ENCODE measurements around the gene DHCR24.

DHCR24 gene

DNA sequence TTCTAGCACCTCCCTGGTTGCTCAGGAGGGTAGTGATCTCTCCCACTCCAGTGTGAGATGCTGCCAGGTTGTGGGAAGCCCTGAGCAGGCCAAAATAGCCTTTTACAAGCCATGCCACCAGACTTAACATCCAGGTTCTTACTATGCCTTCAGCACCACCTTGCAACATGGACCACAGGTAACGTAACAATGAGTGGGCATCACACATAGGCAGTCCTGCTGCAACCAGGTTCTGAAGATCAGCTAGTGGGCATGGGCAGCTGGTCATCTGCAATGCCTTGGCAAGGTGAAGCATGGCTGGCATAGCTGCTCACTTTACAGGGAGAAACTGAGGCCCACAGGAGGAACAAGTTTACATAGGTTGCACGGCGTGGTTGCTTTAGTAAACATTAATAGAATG, 40.7 kb downstream of the DHCR24 start:
- DNase-seq (ENCODE audit: low read depth) = no peak

DNA sequence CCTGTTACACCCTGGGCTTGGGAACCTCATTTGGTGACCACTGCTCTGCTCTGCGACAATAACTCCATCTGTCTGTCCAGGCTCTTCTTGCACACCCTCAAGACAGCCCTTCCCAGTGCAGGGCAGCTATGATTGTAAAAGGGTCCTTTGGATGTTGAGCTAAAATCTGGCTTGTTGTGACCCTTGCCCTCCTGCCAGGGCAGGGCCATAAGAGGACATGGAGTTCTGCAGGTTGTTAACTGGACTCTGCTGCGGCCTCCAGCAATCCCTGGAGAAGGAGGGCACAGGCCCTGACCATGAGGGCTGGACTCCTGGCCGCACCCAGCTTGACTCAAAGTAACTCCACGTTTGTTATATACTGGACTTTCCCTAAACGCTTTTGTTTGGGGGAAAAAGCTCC, 41.2 kb downstream of the DHCR24 start:
- DNase-seq (ENCODE audit: low read depth) = no peak

DNA sequence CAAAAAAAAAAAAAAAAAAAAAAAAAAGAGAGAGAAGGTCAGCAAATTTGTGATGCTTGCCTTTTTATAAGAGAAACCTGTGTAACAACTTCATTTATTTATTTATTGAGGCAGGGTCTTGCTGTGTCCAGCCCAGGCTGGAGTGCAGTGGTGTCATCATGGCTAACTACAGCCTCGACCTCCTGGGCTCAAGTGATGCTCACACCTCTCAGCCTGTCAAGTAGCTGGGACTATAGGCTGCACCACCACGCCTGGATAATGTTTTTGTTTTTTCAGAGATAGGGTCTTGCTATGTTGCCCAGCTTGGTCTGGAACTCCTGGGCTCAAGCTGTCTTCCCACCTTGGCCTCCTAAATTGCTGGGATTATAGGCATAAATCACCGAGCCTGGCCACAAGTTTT, 42.4 kb downstream of the DHCR24 start:
- DNase-seq (ENCODE audit: low read depth) = no peak

DNA sequence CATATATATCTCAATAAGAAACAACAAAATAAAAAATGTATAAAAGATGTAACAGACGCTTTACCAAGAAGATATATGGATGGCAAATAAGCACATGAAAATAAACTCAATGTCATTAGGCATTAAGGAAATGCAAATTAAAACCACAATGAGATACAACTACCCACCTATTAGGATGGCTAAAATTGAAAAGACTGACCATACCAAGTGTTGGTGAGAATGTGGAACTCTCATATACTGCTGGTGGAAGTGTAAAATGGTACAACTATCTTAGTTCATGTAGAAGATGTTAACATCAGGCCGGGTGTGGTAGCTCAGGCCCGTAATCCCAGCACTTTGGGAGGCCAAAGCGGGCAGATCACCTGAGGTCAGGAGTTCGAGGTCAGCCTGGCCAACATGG, 43.5 kb downstream of the DHCR24 start:
- no peak for DNase-seq (ENCODE audit: low read depth)

DNA sequence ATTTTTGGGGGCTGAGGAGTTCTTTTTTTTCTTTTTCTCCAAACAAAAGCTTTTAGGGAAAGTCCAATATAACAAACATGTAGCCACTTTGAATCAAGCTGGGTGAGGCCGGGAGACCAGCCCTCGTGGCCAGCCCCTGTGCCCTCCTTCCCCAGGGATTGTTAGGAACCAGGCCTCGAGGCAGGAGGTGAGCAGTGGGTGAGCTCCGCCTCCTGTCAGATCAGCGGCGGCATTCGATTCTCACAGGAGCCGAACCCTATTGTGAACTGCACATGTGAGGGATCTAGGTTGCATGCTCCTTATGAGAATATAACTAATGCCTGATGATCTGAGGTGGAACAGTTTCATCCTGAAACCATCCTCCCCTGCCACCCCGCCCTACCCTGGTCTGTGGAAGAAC, 44.0 kb downstream of the DHCR24 start:
- DNase-seq (ENCODE audit: low read depth) = no peak

DNA sequence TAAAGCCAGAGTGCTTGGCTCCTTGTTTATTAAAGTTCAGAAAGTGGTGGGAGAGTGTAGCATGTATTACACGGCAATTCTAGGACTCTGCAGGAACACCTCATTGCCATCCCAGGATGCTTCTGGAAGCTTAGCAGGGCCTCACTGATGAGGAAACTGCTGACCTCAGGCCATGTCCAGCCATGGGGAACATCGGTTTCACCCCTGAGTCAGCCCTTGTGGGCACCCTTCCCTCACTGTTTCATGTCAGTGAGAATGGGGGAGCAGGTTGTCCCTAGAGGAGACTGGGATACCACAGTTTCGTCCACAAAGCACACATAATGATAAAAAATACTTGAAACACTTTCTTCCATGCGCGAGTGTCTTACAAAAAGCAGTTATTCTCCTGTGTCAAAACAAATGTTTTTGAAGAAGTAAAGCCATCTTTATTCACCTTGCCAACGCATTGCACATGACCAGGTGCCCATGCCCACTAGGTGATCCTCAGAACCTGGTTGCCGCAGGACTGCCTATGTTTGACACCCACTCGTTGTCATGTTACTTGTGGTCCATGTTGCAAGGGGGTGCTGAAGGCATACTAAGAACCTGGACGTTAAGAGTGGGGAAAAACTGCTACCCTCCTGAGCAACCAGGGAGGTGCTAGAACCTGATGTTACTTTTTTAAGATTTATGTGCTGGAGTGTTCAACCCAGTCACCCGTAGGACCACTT, 44.6 kb downstream of the DHCR24 start:
- DNase-seq (ENCODE audit: low read depth) = no peak

DNA sequence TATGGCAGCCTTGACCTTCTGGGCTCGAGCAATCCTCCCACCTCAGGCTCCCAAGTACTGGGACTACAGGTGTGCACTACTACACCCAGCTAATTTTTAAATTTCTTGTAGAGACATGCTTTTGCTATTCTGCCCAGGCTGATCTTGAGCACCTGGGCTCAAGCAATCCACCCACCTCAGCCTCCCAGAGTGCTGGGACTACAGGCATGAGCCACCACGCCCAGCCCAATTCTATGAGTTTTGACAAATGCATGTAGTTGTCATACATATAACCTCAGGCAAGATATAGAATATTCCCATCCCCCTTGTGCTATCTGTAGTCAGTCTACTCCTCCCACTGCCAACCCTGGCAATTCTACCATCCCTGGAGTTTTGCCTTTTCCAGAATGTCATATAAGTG, 47.2 kb downstream of the DHCR24 start:
- DNase-seq (ENCODE audit: low read depth) = no peak

DNA sequence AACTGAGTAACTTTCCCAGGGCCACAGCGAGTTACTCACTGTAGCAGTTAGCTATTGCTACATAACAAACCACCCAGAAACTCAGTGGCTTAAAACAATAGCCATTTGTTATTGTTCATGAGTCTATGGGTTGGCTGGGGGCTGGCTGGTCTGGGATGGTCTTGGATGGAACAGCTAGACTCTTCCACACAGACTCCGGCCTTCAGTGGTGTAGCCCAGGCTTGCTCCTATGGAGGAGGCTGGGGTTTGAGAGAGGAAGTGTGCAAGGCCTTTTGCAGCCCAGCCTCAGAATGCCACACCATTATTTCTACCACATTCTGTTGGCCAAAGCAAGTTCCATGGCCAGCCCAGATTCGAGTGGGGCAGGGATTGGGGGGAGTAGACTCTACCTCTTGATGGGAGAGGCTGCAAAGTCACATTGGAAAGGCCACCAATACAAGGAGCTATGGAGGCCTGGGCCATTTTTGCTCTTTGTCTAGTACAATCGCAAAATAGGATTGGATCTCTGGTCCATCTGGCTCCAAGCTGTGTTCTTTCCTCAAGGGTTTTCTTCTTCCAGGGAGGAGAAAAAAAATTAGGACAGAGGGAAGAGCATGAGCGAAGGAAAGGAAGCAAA, 48.3 kb downstream of the DHCR24 start:
- no peak for DNase-seq (ENCODE audit: low read depth)

DNA sequence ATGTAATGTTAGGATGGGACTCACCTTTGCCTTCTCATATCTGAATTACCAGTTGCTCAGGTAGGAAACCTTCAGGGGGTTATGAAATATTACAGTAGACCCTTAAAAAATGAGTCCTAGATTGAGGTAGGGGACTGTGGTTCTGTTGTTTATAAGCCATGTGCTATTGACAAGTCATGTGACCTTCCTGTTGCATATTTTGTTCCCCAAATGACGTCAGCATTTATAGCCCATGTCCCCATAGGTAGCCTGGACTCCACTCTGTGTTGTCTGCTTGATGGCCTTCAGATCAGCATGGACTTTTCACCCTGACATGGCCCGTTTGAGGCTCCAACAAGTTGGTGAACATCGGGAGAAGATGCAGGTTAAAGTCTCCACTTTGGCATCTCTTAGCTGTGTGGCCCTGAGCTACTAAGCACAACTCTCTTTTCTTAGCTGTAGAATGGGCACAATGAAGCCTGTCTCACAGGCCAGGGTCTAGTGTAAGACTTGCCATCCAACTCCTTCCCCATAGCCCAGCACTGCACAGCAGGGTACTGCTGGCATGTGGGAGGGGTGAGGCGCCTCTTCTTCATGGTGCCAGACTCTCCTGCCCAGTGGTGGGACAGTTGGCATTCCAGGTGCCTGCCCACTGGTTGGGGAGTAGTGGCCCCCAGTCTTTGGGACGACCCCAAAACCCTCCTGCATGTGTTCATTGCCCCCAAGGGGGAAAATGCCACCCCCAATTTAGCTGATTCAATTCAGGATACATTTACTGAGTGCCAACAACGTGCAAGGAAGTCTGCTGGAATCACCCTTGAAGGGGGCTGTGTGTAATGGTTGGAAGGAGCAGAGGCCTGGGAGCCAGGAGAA, 49.8 kb downstream of the DHCR24 start:
- DNase-seq (ENCODE audit: low read depth) = no peak

DNA sequence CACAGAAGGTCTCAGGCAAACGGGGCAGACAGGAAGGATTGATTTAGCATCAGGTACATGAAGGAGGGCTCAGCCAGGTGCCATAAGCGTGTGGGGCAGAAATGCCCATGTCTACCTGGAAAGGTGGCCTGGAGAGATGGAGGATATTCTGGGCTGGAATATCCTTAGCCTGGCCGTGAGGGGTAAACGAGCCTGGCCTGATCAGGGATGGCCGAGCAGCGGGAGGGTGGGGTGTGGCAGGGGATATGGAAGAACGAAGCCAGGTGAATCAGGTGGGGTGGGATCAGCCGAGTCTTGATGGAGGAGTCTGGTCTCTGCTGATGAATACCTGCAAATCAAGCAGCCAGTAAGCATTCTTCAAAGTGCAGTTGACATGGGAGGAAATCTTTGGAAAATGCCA, 50.4 kb downstream of the DHCR24 start:
- no peak for DNase-seq (ENCODE audit: low read depth)

DNA sequence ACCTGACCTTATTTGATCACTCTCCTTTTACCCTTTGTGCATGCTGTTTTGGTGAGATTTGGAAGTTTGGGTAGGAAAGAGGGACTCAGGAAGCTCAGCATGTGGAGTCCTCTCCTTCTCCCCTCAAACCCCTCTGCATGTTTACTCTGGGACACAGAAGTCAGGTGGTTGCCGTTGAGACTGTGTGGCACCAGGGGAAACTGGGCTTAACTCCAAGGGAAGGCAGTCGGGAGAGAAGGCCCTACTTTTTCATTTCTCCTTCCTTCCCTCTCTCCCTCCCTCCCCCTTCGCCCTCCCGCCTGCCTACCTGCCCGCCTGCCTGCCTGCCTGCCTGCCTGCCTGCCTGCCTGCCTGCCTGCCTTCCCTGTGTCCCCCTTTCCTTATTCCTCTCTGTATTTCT, 51.0 kb downstream of the DHCR24 start:
- DNase-seq (ENCODE audit: low read depth) = no peak

DNA sequence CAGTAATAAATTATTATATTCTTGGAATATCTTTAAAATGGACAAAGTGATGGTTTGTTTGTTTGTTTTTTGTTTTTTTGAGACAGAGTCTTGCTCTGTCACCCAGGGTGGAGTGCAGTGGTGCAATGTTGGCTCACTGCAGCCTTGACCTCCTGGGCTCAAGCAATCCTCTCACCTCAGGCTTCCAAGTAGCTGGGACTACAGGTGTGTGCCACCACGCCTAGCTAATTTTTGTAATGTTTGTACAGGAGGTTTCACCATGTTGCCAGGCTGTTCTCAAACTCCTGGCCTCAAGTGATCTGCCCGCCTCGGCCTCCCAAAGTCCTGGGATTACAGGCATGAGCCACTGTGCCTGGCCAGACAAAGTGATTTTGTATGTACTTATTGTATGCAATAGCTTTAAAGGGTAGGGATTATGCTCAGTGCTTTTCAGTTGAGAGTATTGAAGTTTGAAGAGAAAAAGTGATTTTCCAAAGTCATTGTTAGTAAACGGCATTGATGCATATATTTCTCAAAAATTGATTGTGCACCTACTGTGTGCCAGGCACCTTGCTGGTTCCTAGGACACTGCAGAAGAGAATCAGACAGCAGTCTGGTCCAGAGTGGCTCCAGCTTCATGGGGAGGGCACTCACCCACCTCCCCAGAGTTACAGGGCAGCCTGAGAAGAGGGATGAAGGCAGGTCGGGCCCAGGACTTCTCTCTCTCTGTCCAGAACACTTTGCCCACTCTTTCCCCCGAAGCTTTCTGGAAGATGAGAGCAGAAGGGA, 51.7 kb downstream of the DHCR24 start:
- DNase-seq (ENCODE audit: low read depth) = no peak

DNA sequence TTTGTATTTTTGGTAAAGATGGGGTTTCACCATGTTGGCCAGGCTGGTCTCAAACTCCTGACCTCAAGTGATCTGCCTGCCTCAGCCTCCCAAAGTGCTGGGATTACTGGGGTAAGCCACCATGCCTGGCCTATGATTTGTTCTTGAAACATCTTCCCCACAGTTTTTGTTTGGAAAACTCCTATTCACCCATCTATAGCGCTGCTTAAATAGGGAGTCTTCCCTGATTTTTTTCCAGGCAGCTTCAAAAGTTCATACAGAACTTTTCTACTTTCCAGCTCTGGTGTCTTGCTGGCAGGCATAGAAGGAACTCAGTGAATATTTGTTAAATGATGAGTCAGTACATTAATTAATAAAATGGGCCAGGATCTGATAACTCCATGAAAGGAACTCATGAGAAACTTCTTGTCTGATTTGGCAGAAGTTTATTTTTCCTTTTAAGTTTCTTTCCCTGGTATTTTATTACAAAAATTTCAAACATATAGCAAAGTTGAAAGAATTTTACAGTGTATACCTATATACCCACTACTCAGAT, 52.9 kb downstream of the DHCR24 start:
- DNase-seq (ENCODE audit: low read depth) = no peak

DNA sequence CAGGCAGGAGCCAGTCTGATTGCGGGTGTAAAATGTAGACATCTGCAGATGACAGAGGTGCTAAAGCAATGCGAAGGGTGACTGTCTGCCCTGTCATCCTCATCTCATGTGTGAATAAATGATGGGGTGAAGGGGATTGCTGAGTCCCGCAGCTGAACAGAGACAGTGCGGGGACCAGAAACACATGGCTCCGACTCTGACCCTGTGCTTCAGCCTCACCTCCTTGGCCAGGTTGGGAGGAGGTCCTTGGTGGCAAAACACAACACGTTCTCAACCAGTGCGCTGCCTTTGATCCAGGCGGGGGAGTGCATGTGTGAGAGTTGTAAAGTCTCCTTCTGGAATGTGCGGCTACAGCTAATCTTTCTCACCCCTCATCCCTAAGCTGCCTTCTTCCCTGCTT, 53.9 kb downstream of the DHCR24 start:
- no peak for DNase-seq (ENCODE audit: low read depth)

DNA sequence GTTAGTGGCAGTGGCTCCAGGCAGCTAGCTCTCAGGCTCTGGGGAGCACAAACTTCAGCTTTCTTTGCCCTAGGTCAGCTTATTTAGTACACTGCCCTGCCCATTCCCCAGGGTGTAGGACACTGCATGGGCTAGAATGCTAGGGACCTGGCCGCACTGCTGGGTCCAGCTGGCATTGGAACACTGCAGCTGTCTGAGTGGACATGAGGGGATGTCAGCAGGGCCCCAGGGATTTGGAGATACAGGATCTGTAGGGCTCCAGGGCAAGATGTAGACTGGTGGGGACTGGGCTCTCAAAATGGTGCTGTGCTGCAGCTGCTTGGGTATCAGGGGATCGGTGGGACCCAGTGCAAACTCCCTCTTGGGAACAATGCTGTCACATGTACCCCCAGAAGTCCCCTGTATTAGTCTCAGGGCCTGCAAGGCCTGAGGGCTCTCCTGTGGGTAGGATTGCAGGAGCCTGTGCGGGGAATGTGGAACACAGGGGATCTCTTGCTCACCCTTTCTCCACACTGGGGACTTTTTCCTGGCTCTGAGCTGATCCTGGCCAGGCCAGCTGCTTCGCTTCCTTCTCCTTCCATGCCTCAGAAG, 60.7 kb downstream of the DHCR24 start:
- DNase-seq (ENCODE audit: low read depth) = no peak

DNA sequence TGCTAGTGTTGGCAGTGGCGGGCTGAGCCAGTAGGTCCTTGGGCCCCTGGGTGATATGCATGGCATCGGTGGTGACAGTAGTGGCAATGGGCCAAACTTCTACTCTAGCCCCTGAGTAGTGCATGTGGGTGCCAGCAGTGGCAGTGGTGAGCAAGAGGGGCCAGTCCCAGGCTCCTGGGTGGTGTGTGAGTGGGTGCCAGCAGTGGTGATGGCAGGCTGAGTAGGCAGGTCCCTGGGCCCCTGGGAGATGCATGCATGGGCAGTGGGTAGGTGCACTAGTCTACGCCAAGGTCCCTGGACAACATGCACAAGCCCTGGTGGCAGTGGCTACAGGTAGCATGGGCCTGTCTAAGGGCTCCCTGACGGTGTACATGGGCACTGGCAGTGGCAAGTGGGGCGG, 61.3 kb downstream of the DHCR24 start:
- DNase-seq (ENCODE audit: low read depth) = no peak

DNA sequence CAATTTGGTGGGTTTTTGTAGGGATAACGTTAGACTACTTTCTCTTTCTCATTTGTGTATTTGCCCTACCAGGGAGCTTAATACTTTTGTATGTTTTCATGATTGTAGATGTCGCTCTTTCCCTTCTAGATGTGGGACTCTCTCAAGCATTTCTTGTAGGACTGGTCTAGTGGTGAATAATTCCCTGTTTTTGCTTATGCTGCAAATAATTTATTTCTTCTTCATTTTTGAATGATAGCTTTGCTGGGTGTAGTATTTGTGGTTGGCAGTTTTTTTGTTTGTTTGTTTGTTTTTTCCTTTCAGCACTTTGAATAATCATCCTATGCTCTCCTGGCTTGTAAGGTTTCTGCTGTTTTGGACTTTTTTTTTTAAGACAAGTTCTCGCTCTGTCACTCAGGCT, 63.3 kb downstream of the DHCR24 start:
- DNase-seq (ENCODE audit: low read depth) = no peak

DNA sequence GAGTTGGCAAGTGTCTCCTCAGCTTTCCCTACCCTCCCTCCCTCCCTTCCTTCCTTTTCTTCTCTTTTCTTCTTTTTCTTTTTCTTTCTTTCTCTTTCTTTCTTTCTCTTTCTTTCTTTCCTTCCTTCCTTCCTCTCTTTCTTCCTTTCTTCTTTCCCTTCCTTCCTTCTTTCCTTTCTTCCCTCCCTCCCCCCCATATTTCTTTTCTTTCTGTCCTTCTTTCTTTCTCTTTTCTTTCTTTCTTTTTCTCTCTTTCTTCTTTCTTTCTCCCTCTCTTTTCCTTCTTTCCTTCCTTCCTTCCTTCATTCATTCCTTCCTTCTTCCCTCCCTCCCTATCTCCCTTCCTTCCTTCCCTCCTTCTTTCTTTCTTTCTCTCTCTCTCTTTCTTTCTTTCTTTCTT, 67.3 kb downstream of the DHCR24 start:
- no peak for DNase-seq (ENCODE audit: low read depth)

DNA sequence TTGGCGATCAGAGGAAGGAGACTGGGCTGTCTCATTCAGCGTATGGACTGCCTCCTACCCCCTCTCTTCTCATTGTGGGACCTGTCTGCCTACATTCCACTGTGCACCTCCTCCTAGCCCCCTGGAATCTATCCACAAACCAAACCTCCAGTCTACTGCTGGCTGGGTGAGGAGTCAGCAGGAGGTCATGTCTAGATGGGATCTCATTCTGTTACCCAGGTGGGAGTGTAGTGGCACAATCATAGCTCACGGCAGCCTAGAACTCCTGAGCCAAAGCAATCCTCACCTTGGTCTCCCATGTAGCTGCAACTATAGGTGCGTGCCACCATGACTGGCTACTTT, 67.8 kb downstream of the DHCR24 start:
- DNase-seq (ENCODE audit: low read depth) = no peak

DNA sequence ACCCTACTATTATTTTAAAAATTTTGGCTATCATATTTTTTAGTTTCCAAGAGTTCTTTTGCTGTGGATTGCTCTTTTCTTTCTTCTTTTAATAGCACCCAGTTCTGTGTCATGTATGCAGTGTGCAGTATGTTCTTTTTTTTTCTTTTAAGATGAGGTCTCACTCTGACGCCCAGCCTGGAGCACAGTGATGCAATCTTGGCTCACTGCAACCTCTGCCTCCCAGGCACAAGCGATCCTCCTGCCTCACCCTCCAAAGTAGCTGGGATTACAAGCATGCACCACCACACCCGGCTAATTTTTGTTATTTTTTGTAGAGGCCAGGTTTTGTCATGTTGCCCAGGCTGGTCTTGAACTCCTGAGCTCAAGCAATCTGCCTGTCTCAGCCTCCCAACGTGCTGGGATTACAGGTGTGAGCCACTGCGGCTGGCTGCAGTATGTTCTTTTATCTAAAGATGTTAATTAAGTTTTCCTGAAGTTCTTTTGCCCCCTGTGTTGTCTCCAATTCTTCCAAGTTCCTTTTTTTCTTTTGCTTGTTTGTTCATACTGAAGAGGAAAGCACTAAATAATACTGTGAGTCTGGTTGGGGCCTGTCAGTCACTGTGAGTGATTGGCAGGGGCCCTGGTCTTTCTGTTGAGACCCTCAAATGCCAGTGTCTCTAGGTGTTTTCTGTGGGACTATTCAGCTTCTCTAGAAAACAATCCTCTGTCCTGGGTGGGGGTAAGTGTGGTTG, 68.4 kb downstream of the DHCR24 start:
- DNase-seq (ENCODE audit: low read depth) = no peak

DNA sequence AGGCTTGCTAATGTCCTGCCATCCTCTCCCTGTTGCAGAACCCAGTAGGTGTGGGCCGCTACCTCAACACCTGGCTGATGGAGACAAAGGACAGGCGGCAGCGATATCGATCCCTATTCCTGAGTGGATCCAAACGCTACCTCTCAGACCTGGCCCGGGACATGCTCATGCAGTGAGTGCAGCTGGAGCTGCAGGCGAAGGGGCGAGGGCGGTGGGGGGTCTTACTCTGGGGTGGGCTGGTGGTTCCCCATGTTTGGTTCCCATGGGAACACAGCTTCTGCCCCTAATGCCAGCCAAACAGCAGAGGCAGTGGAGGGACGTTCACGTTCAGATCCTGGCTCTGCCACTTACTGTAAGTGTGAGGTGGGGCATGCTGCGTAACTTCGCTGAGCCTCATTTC, 70.0 kb downstream of the DHCR24 start:
- no peak for DNase-seq (ENCODE audit: low read depth)

Data from activated T-cell treated with anti-CD3 and anti-CD28 coated beads for 48 hours (primary cell).